Esophagus squamous epithelium (tissue), 5 donors: ENCODE data around the gene CCL2. TPM values are rescaled to one million over a fixed set of nuclear protein-coding genes. Genes with fewer than 3 reads are reported as not detected.
A peak's percentile ranks its signal among the peaks of the same experiment; 100 is the strongest.

Experiments used
- DNase-seq: peaks from one replicate; lab custom pipeline; 2025; lab: John Stamatoyannopoulos, UW
- H3K27ac ChIP-seq, 4 donors: fragments of 200-600 bp; sonication (generic); one replicate each; pipeline ENCODE4 v1.5.1; 2016 to 2019; ENCODE audit warnings: mild to moderate bottlenecking in 1 of 4
- H3K27me3 ChIP-seq, 4 donors: fragments of 200-600 bp; sonication (generic); 1 replicate in 3 of 4; 2 replicates in 1 of 4; pipeline versions ENCODE4 v1.5.1 to v1.6.0; 2017 to 2021; ENCODE audit warnings: antibody characterized with exemption in 1 of 4
- H3K36me3 ChIP-seq, 3 donors: fragments of 200-600 bp; sonication (generic); one replicate each; pipeline ENCODE4 v1.5.1; 2016 to 2019
- H3K4me1 ChIP-seq, 3 donors: fragments of 200-600 bp; sonication (generic); one replicate each; pipeline ENCODE4 v1.5.1; 2017 to 2019
- H3K4me3 ChIP-seq, 4 donors: fragments of 200-600 bp; sonication (generic); 1 replicate in 3 of 4; 2 replicates in 1 of 4; pipeline ENCODE4 v1.5.1; 2016 to 2019; ENCODE audit warnings: mild to moderate bottlenecking in 2 of 4, moderate library complexity in 1 of 4
- H3K9me3 ChIP-seq, 3 donors: fragments of 200-600 bp; sonication (generic); one replicate each; pipeline ENCODE4 v1.5.1; 2016 to 2019
- CTCF ChIP-seq, 6 experiments: fragments of 450-650 bp in 4 of 6; fragments of 200-600 bp in 2 of 6; sonication (generic) in 2 of 6; IDR thresholded peaks; one replicate each; pipeline ENCODE4 v1.5.1; 2016 to 2019; ENCODE audit warnings: antibody characterized with exemption in 6 of 6, mild to moderate bottlenecking in 4 of 6, moderate library complexity in 4 of 6
- POLR2A ChIP-seq, 4 donors: fragments of 450-650 bp; IDR thresholded peaks; one replicate each; pipeline ENCODE4 v1.6.1; 2017; ENCODE audit warnings: antibody characterized with exemption in 4 of 4, mild to moderate bottlenecking in 4 of 4, moderate library complexity in 3 of 4
- WGBS, 2 donors: methylation state at CpG; one replicate each; pipeline ENCODE4 v1.1.5; 2018; 5-methylcytosine and 5-hydroxymethylcytosine counted together
- intact Hi-C: fragments of 100-400 bp; cut with DNase I; formaldehyde crosslinking; loops from one replicate; pipeline ENCODE4 v1.15.0; 2022
- total RNA-seq, 4 donors: library from RNA; depleted of rRNA; stranded (reverse); fragments of >200 nt; gene quantifications; one replicate each; pipeline ENCODE4 v1.1.0, GENCODE V29; 2016
- donor health status: DM: yes; HTN: yes; CAD: no.

CCL2 gene
- total RNA-seq, 4 donors from 2014 or later = 4.0 to 7.9 (median 5.2) TPM

- intact Hi-C loops = no loop called here
- Histone ChIP-seq H3K4me1 (peaks cover 5 to 36% (median 22%) of the 10 kb centered on the region in 3 donors), H3K36me3 (no peaks in the 10 kb centered on the region), H3K4me3 (no peak overlapping the region), H3K27ac (peak overlapping the region in 1 of 4 donors; percentile 9), H3K9me3 (no peaks in the 10 kb centered on the region), H3K27me3 (peaks cover 0 to 5% (median 0%) of the 10 kb centered on the region in 4 donors)
- TF ChIP-seq POLR2A (IDR thresholded peaks at IDR 0.05) (no peak), CTCF (IDR thresholded peaks at IDR 0.05) (no peak)
- 72 to 98% methylated on average over 2 of the region's 2 CpGs for WGBS, 2 donors
- no peak for DNase-seq
Measured at GRCh38 chr17:34301986-34302385, 46.9 kb downstream of the CCL2 start.

- Histone ChIP-seq H3K36me3 (no peaks in the 10 kb centered on the region), H3K4me1 (peaks cover 5 to 42% (median 25%) of the 10 kb centered on the region in 3 donors), H3K27me3 (peaks cover 0 to 10% (median 0%) of the 10 kb centered on the region in 4 donors), H3K4me3 (no peak overlapping the region), H3K9me3 (no peaks in the 10 kb centered on the region), H3K27ac (no peak overlapping the region)
- no peak for TF ChIP-seq CTCF (IDR thresholded peaks at IDR 0.05)
- TF ChIP-seq POLR2A (IDR thresholded peaks at IDR 0.05) = no peak
- no peak for DNase-seq
- intact Hi-C loops = no loop called here
- 73 to 85% methylated on average over 1 of the region's 1 CpG for WGBS, 2 donors
Measured at GRCh38 chr17:34302636-34303035, 47.6 kb downstream of the CCL2 start.

GRCh38 chr17:34303606-34304005 is 48.5 kb downstream of the CCL2 start:
- H3K27ac ChIP-seq = no peak overlapping the region
- H3K4me3 ChIP-seq = no peak overlapping the region
- TF ChIP-seq POLR2A (IDR thresholded peaks at IDR 0.05) = no peak
- no peak for TF ChIP-seq CTCF (IDR thresholded peaks at IDR 0.05)
- H3K9me3 ChIP-seq = no peaks in the 10 kb centered on the region
- no peaks in the 10 kb centered on the region for H3K36me3 ChIP-seq
- H3K4me1 ChIP-seq = peaks cover 5 to 44% (median 29%) of the 10 kb centered on the region in 3 donors
- WGBS, 2 donors = 77 to 79% methylated on average over 2 of the region's 2 CpGs
- DNase-seq = no peak
- intact Hi-C loops = no loop called here
- peaks cover 0 to 10% (median 0%) of the 10 kb centered on the region in 4 donors for H3K27me3 ChIP-seq

- Histone ChIP-seq H3K9me3 (no peaks in the 10 kb centered on the region), H3K27me3 (peaks cover 0 to 10% (median 0%) of the 10 kb centered on the region in 4 donors), H3K27ac (no peak overlapping the region), H3K4me3 (no peak overlapping the region), H3K4me1 (peaks cover 5 to 34% (median 20%) of the 10 kb centered on the region in 3 donors), H3K36me3 (no peaks in the 10 kb centered on the region)
- intact Hi-C loops = loop anchor here (5.0 kb wide), 1 partner anchor 103 kb away; no protein-coding TSS in a partner anchor
- no peak for TF ChIP-seq POLR2A (IDR thresholded peaks at IDR 0.05)
- no peak for TF ChIP-seq CTCF (IDR thresholded peaks at IDR 0.05)
- 88 to 95% methylated on average over 4 of the region's 4 CpGs for WGBS, 2 donors
- DNase-seq = no peak
Measured at GRCh38 chr17:34305061-34305460, 50.0 kb downstream of the CCL2 start.

- Histone ChIP-seq H3K27me3 (peaks cover 0 to 10% (median 0%) of the 10 kb centered on the region in 4 donors), H3K36me3 (no peaks in the 10 kb centered on the region), H3K4me3 (no peak overlapping the region), H3K27ac (no peak overlapping the region), H3K9me3 (no peaks in the 10 kb centered on the region), H3K4me1 (peaks cover 4 to 28% (median 15%) of the 10 kb centered on the region in 3 donors)
- intact Hi-C loops = loop anchor here (5.0 kb wide), 1 partner anchor 103 kb away; no protein-coding TSS in a partner anchor
- TF ChIP-seq CTCF (IDR thresholded peaks at IDR 0.05) = no peak
- no peak for TF ChIP-seq POLR2A (IDR thresholded peaks at IDR 0.05)
- no peak for DNase-seq
Measured at GRCh38 chr17:34305606-34306005, 50.5 kb downstream of the CCL2 start.
